Measurements from ENCODE around the gene ESPNL. TPM values are rescaled to one million over a fixed set of nuclear protein-coding genes. Genes with fewer than 3 reads are reported as not detected.

ESPNL gene
- total and polyA plus RNA-seq, 9 of the 15 experiments (the other 6 are each of a cell fraction or from before 2014, with no cell fraction given) = 0.03 to 0.09 (median 0.05) TPM; not detected in 3

- no peak for TF ChIP-seq LEF1 (IDR thresholded peaks at IDR 0.05)
- peak; percentile 69 for TF ChIP-seq L3MBTL2 (IDR thresholded peaks at IDR 0.05)
- TF ChIP-seq RBM22 (IDR thresholded peaks at IDR 0.05; ENCODE audit: low read depth, low read length, poor library complexity, severe bottlenecking) = no peak
- TF ChIP-seq FOXJ2 (tag; IDR thresholded peaks at IDR 0.05) = no peak
- no peak for TF ChIP-seq C11orf30 (IDR thresholded peaks at IDR 0.05; ENCODE audit: low read depth)
- TF ChIP-seq TSHZ1 (CRISPR knock-in tag; IDR thresholded peaks at IDR 0.05) = no peak
- no peak for TF ChIP-seq SRSF3 (IDR thresholded peaks at IDR 0.05; ENCODE audit: insufficient read depth, low read length)
- TF ChIP-seq, protein P1, sequence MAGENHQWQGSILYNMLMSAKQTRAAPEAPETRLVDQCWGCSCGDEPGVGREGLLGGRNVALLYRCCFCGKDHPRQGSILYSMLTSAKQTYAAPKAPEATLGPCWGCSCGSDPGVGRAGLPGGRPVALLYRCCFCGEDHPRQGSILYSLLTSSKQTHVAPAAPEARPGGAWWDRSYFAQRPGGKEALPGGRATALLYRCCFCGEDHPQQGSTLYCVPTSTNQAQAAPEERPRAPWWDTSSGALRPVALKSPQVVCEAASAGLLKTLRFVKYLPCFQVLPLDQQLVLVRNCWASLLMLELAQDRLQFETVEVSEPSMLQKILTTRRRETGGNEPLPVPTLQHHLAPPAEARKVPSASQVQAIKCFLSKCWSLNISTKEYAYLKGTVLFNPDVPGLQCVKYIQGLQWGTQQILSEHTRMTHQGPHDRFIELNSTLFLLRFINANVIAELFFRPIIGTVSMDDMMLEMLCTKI (IDR thresholded peaks at IDR 0.05; ENCODE audit: partially characterized antibody) = no peak
- no peak for TF ChIP-seq HDAC3 (IDR thresholded peaks at IDR 0.05; ENCODE audit: borderline replicate concordance, partially characterized antibody)
- no peak for TF ChIP-seq COPS2 (conservative IDR thresholded peaks at IDR 0.05)
- no peak for TF ChIP-seq U2AF2 (optimal IDR thresholded peaks at IDR 0.05; ENCODE audit: low read depth, low read length)
- no peak for TF ChIP-seq ZNF431 (CRISPR knock-in tag; IDR thresholded peaks at IDR 0.05)
- TF ChIP-seq, protein P2, sequence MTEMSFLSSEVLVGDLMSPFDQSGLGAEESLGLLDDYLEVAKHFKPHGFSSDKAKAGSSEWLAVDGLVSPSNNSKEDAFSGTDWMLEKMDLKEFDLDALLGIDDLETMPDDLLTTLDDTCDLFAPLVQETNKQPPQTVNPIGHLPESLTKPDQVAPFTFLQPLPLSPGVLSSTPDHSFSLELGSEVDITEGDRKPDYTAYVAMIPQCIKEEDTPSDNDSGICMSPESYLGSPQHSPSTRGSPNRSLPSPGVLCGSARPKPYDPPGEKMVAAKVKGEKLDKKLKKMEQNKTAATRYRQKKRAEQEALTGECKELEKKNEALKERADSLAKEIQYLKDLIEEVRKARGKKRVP (CRISPR knock-in tag; IDR thresholded peaks at IDR 0.05) = no peak
- no peak for TF ChIP-seq POLR2G (IDR thresholded peaks at IDR 0.05; ENCODE audit: low read depth, low read length)
- 0 out of 2 replicates have a peak, but pooled peaks have one; percentile 18 for TF ChIP-seq USF2 (CRISPR knock-in tag; IDR thresholded peaks at IDR 0.05)
- TF ChIP-seq POLR2B (IDR thresholded peaks at IDR 0.05; ENCODE audit: low read depth, partially characterized antibody) = no peak
- peak; percentile 67 to 69 for TF ChIP-seq MNT (conservative IDR thresholded peaks at IDR 0.05)
- TF ChIP-seq ZNF23 (CRISPR knock-in tag; IDR thresholded peaks at IDR 0.05) = no peak
- TF ChIP-seq GATAD2A (IDR thresholded peaks at IDR 0.05) = no peak
- no peak for TF ChIP-seq ZNF695 (CRISPR knock-in tag; IDR thresholded peaks at IDR 0.05)
Observed at GRCh38 chr2:238061315-238062202, 38.6 kb upstream of the ESPNL start (continued).
